WTC11 (cell line): Measurements from ENCODE around the gene STIM2. TPM values are rescaled to one million over a fixed set of nuclear protein-coding genes. Genes with fewer than 3 reads are reported as not detected.

Experiments used
- ATAC-seq: fragments of 200-7000 bp; cut with Tn5 transposase; 2 replicates; pipeline ENCODE4 v1.10.0; 2021; ENCODE audit warnings: mild to moderate bottlenecking, moderate library complexity
- CTCF ChIA-PET: fragments of 300-600 bp; sonication (Branson Sonifier 250); formaldehyde crosslinking; loops from one replicate; lab custom pipeline; 2021; ENCODE audit warnings: antibody characterized with exemption; lab: Charles Lee
- POLR2A ChIA-PET: fragments of 350-600 bp; sonication (Branson Sonifier 250); formaldehyde crosslinking; loops from one replicate; lab custom pipeline; 2021; ENCODE audit warnings: antibody characterized with exemption; lab: Charles Lee
- DNase-seq: peaks from one replicate; pipeline ENCODE4 v3.0.0; 2021; ENCODE audit warnings: low spot score
- H3K27ac Mint-ChIP-seq: 2 replicates; pipeline ENCODE4 v1.8.0; 2021; ENCODE audit warnings: mixed read lengths
- H3K27me3 Mint-ChIP-seq: 2 replicates; pipeline ENCODE4 v1.8.0; 2021; ENCODE audit warnings: low read depth, mild to moderate bottlenecking, moderate library complexity, mixed read lengths
- H3K36me3 Mint-ChIP-seq: 2 replicates; pipeline ENCODE4 v1.8.0; 2021; ENCODE audit warnings: mixed read lengths
- H3K4me1 Mint-ChIP-seq: 2 replicates; pipeline ENCODE4 v1.8.0; 2022; ENCODE audit warnings: mixed read lengths
- H3K4me3 Mint-ChIP-seq: 2 replicates; pipeline ENCODE4 v1.8.0; 2021; ENCODE audit warnings: mild to moderate bottlenecking, moderate library complexity, mixed read lengths
- H3K9me3 Mint-ChIP-seq: 2 replicates; pipeline ENCODE4 v1.8.0; 2021; ENCODE audit warnings: mixed read lengths
- ATF1 ChIP-seq: sonication (generic); formaldehyde crosslinking; IDR thresholded peaks from 2 replicates; pipeline ENCODE4 v1.8.1; 2023; ENCODE audit warnings: mild to moderate bottlenecking, moderate library complexity, missing genetic modification reagents
- CBFB ChIP-seq: sonication (generic); formaldehyde crosslinking; IDR thresholded peaks from 2 replicates; pipeline ENCODE4 v1.8.1; 2022; ENCODE audit warnings: mild to moderate bottlenecking, low read depth, missing genetic modification reagents
- CREB1 ChIP-seq: sonication (generic); formaldehyde crosslinking; IDR thresholded peaks from 2 replicates; pipeline ENCODE4 v1.8.0; 2023; ENCODE audit warnings: mild to moderate bottlenecking, missing genetic modification reagents
- ESRRA ChIP-seq: sonication (generic); formaldehyde crosslinking; IDR thresholded peaks from 2 replicates; pipeline ENCODE4 v1.8.1; 2022; ENCODE audit warnings: mild to moderate bottlenecking, missing genetic modification reagents, borderline replicate concordance
- FOXJ3 ChIP-seq: sonication (generic); formaldehyde crosslinking; IDR thresholded peaks from 2 replicates; pipeline ENCODE4 v1.9.0; 2021; ENCODE audit warnings: missing genetic modification reagents, mild to moderate bottlenecking, borderline replicate concordance
- GABPB1 ChIP-seq: sonication (generic); formaldehyde crosslinking; IDR thresholded peaks from 2 replicates; pipeline ENCODE4 v1.8.1; 2023; ENCODE audit warnings: mild to moderate bottlenecking, missing genetic modification reagents
- HMGA2 ChIP-seq: fragments of 250-450 bp; sonication (Bioruptor Pico); IDR thresholded peaks from 2 replicates; pipeline ENCODE4 v1.4.0; 2021; ENCODE audit warnings: mild to moderate bottlenecking, moderate library complexity
- JAZF1 ChIP-seq: fragments of 250-450 bp; sonication (Bioruptor Pico); IDR thresholded peaks from 2 replicates; pipeline ENCODE4 v1.9.0; 2021; ENCODE audit warnings: moderate library complexity, mild to moderate bottlenecking, inconsistent platforms
- NFE2L1 ChIP-seq: sonication (generic); formaldehyde crosslinking; IDR thresholded peaks from 2 replicates; pipeline ENCODE4 v1.8.1; 2023; ENCODE audit warnings: missing genetic modification reagents
- NR2C2 ChIP-seq: sonication (generic); formaldehyde crosslinking; IDR thresholded peaks from 2 replicates; pipeline ENCODE4 v1.8.0; 2022; ENCODE audit warnings: mild to moderate bottlenecking, missing genetic modification reagents
- RORB ChIP-seq: fragments of 250-450 bp; sonication (Bioruptor Pico); IDR thresholded peaks from 2 replicates; pipeline ENCODE4 v1.9.0; 2021; ENCODE audit warnings: mild to moderate bottlenecking
- SOX15 ChIP-seq: fragments of 250-450 bp; sonication (Bioruptor Pico); IDR thresholded peaks from 2 replicates; pipeline ENCODE4 v1.9.0; 2021; ENCODE audit warnings: mild to moderate bottlenecking
- SP1 ChIP-seq: sonication (generic); formaldehyde crosslinking; conservative IDR thresholded peaks from 2 replicates; pipeline ENCODE4 v1.8.1; 2022; ENCODE audit warnings: missing genetic modification reagents
- TEAD1 ChIP-seq: sonication (generic); formaldehyde crosslinking; IDR thresholded peaks from 2 replicates; pipeline ENCODE4 v1.8.0; 2022; ENCODE audit warnings: mild to moderate bottlenecking, missing genetic modification reagents
- TEAD4 ChIP-seq: sonication (generic); formaldehyde crosslinking; IDR thresholded peaks from 2 replicates; pipeline ENCODE4 v1.8.0; 2022; ENCODE audit warnings: mild to moderate bottlenecking, missing genetic modification reagents
- ZNF121 ChIP-seq: sonication (generic); formaldehyde crosslinking; IDR thresholded peaks from 2 replicates; pipeline ENCODE4 v1.8.0; 2023; ENCODE audit warnings: missing genetic modification reagents
- ZNF232 ChIP-seq: sonication (generic); formaldehyde crosslinking; IDR thresholded peaks from 2 replicates; pipeline ENCODE4 v1.8.0; 2022; ENCODE audit warnings: mild to moderate bottlenecking, missing genetic modification reagents
- ZNF317 ChIP-seq: sonication (generic); formaldehyde crosslinking; IDR thresholded peaks from 2 replicates; pipeline ENCODE4 v1.8.1; 2023; ENCODE audit warnings: low read depth, mild to moderate bottlenecking, moderate library complexity, missing genetic modification reagents, borderline replicate concordance
- ZNF671 ChIP-seq: fragments of 250-450 bp; sonication (Bioruptor Pico); IDR thresholded peaks from 2 replicates; pipeline ENCODE4 v1.8.0; 2021; ENCODE audit warnings: mild to moderate bottlenecking
- total RNA-seq: library from RNA; stranded (reverse); gene quantifications from 3 replicates; pipeline ENCODE4 v1.2.3, GENCODE V29; 2021
- TF ChIP-seq, protein P1 (sequence below): sonication (generic); formaldehyde crosslinking; IDR thresholded peaks from 2 replicates; pipeline ENCODE4 v1.8.1; 2023; ENCODE audit warnings: mild to moderate bottlenecking, missing genetic modification reagents
- TF ChIP-seq, protein P2 (sequence below): sonication (generic); formaldehyde crosslinking; conservative IDR thresholded peaks from 2 replicates; pipeline ENCODE4 v1.8.1; 2022; ENCODE audit warnings: mild to moderate bottlenecking, missing genetic modification reagents
- TF ChIP-seq, protein P3 (sequence below): sonication (generic); formaldehyde crosslinking; IDR thresholded peaks from 2 replicates; pipeline ENCODE4 v1.8.0; 2022; ENCODE audit warnings: mild to moderate bottlenecking, missing genetic modification reagents
- TF ChIP-seq, protein P4 (sequence below): sonication (generic); formaldehyde crosslinking; IDR thresholded peaks from 2 replicates; pipeline ENCODE4 v1.8.1; 2023; ENCODE audit warnings: mild to moderate bottlenecking, moderate library complexity, missing genetic modification reagents
- TF ChIP-seq, protein P5 (sequence below): sonication (generic); formaldehyde crosslinking; IDR thresholded peaks from 2 replicates; pipeline ENCODE4 v1.8.1; 2023; ENCODE audit warnings: mild to moderate bottlenecking, missing genetic modification reagents
- TF ChIP-seq, protein P6 (sequence below): sonication (generic); formaldehyde crosslinking; IDR thresholded peaks from 2 replicates; pipeline ENCODE4 v1.8.1; 2022; ENCODE audit warnings: mild to moderate bottlenecking, missing genetic modification reagents, moderate library complexity, borderline replicate concordance
- TF ChIP-seq, protein P7 (sequence below): fragments of 250-450 bp; sonication (Bioruptor Pico); IDR thresholded peaks from 2 replicates; pipeline ENCODE4 v1.9.0; 2021; ENCODE audit warnings: moderate library complexity, mild to moderate bottlenecking, inconsistent platforms, borderline replicate concordance
- TF ChIP-seq, protein P8 (sequence below): fragments of 200-600 bp; IDR thresholded peaks from 2 replicates; pipeline ENCODE4 v1.8.0; 2022; ENCODE audit warnings: antibody characterized with exemption

Gene STIM2
- total RNA-seq, 1 experiment from 2014 or later = 22.4 TPM

DNA sequence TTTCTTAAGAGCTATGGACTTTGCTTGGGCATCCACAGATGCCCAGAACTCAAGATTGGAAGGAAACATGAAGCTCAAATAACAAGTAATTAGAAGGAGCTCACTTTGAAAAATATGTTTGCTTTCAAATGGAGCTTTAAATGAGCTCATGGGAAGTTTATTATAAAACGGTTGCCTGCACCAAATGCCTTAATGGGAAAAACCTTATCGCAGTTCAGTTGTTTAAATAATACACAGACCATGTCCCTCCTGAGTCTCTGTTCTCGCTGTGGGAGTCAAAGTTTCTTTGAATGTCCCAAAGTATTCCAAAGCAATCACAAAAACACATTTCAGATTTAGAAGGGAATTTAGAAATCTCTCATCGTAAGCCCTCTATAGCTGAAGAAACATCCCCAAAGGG is 31.6 kb upstream of the STIM2 start:
- H3K27me3 Mint-ChIP-seq = no peaks in the 10 kb centered on the region
- no peak overlapping the region for H3K27ac Mint-ChIP-seq
- no peaks in the 10 kb centered on the region for H3K9me3 Mint-ChIP-seq
- ChIA-PET CTCF (interaction anchor here (0.8 to 0.9 kb wide), 2 partner anchors 9 to 11 kb away, joined by 3 to 5 read pairs; no protein-coding TSS in a partner anchor), POLR2A (no interaction called here)
- H3K36me3 Mint-ChIP-seq = no peaks in the 10 kb centered on the region
- ATAC-seq (no peak), DNase-seq (no peak)
- H3K4me1 Mint-ChIP-seq = peaks cover 21% of the 10 kb centered on the region
- TF ChIP-seq, protein P1, sequence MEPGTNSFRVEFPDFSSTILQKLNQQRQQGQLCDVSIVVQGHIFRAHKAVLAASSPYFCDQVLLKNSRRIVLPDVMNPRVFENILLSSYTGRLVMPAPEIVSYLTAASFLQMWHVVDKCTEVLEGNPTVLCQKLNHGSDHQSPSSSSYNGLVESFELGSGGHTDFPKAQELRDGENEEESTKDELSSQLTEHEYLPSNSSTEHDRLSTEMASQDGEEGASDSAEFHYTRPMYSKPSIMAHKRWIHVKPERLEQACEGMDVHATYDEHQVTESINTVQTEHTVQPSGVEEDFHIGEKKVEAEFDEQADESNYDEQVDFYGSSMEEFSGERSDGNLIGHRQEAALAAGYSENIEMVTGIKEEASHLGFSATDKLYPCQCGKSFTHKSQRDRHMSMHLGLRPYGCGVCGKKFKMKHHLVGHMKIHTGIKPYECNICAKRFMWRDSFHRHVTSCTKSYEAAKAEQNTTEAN (CRISPR knock-in tag) = no peak
- TF ChIP-seq NFE2L1 (CRISPR knock-in tag) (no peak), FOXJ3 (no peak), ZNF317 (CRISPR knock-in tag) (no peak), GABPB1 (CRISPR knock-in tag) (no peak), CREB1 (no peak), NR2C2 (CRISPR knock-in tag) (no peak), SP1 (CRISPR knock-in tag) (no peak), RORB (CRISPR knock-in tag) (no peak), TEAD4 (no peak), SOX15 (CRISPR knock-in tag) (no peak), ATF1 (CRISPR knock-in tag) (no peak), ZNF232 (CRISPR knock-in tag) (no peak), ZNF121 (no peak), JAZF1 (no peak)
- TF ChIP-seq, protein P2, sequence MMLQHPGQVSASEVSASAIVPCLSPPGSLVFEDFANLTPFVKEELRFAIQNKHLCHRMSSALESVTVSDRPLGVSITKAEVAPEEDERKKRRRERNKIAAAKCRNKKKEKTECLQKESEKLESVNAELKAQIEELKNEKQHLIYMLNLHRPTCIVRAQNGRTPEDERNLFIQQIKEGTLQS (CRISPR knock-in tag) = no peak
- TF ChIP-seq, protein P3, sequence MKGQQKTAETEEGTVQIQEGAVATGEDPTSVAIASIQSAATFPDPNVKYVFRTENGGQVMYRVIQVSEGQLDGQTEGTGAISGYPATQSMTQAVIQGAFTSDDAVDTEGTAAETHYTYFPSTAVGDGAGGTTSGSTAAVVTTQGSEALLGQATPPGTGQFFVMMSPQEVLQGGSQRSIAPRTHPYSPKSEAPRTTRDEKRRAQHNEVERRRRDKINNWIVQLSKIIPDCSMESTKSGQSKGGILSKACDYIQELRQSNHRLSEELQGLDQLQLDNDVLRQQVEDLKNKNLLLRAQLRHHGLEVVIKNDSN (CRISPR knock-in tag) = no peak
- TF ChIP-seq, protein P4, sequence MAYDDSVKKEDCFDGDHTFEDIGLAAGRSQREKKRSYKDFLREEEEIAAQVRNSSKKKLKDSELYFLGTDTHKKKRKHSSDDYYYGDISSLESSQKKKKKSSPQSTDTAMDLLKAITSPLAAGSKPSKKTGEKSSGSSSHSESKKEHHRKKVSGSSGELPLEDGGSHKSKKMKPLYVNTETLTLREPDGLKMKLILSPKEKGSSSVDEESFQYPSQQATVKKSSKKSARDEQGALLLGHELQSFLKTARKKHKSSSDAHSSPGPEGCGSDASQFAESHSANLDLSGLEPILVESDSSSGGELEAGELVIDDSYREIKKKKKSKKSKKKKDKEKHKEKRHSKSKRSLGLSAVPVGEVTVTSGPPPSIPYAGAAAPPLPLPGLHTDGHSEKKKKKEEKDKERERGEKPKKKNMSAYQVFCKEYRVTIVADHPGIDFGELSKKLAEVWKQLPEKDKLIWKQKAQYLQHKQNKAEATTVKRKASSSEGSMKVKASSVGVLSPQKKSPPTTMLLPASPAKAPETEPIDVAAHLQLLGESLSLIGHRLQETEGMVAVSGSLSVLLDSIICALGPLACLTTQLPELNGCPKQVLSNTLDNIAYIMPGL (CRISPR knock-in tag) = no peak
- TF ChIP-seq, protein P5, sequence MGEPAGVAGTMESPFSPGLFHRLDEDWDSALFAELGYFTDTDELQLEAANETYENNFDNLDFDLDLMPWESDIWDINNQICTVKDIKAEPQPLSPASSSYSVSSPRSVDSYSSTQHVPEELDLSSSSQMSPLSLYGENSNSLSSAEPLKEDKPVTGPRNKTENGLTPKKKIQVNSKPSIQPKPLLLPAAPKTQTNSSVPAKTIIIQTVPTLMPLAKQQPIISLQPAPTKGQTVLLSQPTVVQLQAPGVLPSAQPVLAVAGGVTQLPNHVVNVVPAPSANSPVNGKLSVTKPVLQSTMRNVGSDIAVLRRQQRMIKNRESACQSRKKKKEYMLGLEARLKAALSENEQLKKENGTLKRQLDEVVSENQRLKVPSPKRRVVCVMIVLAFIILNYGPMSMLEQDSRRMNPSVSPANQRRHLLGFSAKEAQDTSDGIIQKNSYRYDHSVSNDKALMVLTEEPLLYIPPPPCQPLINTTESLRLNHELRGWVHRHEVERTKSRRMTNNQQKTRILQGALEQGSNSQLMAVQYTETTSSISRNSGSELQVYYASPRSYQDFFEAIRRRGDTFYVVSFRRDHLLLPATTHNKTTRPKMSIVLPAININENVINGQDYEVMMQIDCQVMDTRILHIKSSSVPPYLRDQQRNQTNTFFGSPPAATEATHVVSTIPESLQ (CRISPR knock-in tag) = no peak
- H3K4me3 Mint-ChIP-seq = no peak overlapping the region

DNA sequence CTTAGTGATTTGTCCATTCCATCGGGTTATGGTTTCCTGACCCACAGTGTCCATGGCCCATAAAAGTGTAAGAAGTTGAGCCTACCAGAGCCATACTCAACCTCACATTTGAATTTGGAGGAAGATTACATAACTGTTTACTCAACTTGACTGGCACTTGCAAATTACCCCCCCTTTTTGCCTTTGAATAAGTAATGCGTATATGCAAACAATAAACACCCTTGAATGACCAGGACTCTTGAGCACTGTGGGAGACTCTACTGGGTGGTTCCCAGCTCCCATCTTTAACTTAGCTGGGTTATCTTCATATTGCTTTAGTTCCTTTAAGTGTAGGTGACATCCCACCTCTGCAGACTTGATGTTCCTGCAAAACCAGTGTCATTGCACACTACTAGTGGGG is 30.6 kb upstream of the STIM2 start:
- no peak overlapping the region for H3K4me3 Mint-ChIP-seq
- peaks cover 21% of the 10 kb centered on the region for H3K4me1 Mint-ChIP-seq
- no peaks in the 10 kb centered on the region for H3K9me3 Mint-ChIP-seq
- no peak overlapping the region for H3K27ac Mint-ChIP-seq
- no peak for ATAC-seq
- ChIA-PET CTCF (interaction anchor here (0.5 to 0.9 kb wide), 2 partner anchors 12 to 30 kb away, joined by 3 to 5 read pairs; partner anchors contain the start of gene STIM2), POLR2A (no interaction called here)
- no peaks in the 10 kb centered on the region for H3K27me3 Mint-ChIP-seq
- no peaks in the 10 kb centered on the region for H3K36me3 Mint-ChIP-seq
- DNase-seq = no peak
- no peak for TF ChIP-seq HMGA2 (CRISPR knock-in tag)
- TF ChIP-seq CBFB = no peak
- TF ChIP-seq, protein P6, sequence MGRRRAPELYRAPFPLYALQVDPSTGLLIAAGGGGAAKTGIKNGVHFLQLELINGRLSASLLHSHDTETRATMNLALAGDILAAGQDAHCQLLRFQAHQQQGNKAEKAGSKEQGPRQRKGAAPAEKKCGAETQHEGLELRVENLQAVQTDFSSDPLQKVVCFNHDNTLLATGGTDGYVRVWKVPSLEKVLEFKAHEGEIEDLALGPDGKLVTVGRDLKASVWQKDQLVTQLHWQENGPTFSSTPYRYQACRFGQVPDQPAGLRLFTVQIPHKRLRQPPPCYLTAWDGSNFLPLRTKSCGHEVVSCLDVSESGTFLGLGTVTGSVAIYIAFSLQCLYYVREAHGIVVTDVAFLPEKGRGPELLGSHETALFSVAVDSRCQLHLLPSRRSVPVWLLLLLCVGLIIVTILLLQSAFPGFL (CRISPR knock-in tag) = no peak
- TF ChIP-seq, protein P7, sequence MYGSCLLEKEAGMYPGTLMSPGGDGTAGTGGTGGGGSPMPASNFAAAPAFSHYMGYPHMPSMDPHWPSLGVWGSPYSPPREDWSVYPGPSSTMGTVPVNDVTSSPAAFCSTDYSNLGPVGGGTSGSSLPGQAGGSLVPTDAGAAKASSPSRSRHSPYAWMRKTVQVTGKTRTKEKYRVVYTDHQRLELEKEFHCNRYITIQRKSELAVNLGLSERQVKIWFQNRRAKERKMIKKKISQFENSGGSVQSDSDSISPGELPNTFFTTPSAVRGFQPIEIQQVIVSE (CRISPR knock-in tag) = no peak
- TF ChIP-seq TEAD1 (CRISPR knock-in tag) = no peak
- TF ChIP-seq ZNF671 (CRISPR knock-in tag) = no peak
- TF ChIP-seq ESRRA = no peak
- TF ChIP-seq, protein P8, sequence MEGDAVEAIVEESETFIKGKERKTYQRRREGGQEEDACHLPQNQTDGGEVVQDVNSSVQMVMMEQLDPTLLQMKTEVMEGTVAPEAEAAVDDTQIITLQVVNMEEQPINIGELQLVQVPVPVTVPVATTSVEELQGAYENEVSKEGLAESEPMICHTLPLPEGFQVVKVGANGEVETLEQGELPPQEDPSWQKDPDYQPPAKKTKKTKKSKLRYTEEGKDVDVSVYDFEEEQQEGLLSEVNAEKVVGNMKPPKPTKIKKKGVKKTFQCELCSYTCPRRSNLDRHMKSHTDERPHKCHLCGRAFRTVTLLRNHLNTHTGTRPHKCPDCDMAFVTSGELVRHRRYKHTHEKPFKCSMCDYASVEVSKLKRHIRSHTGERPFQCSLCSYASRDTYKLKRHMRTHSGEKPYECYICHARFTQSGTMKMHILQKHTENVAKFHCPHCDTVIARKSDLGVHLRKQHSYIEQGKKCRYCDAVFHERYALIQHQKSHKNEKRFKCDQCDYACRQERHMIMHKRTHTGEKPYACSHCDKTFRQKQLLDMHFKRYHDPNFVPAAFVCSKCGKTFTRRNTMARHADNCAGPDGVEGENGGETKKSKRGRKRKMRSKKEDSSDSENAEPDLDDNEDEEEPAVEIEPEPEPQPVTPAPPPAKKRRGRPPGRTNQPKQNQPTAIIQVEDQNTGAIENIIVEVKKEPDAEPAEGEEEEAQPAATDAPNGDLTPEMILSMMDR = no peak
- TF ChIP-seq SP1 (CRISPR knock-in tag) = no peak
- TF ChIP-seq, protein P1 (CRISPR knock-in tag) = no peak
- no peak for TF ChIP-seq ZNF232 (CRISPR knock-in tag)
